ENCODE results near the gene ZC3H14.

ZC3H14 gene

DNA sequence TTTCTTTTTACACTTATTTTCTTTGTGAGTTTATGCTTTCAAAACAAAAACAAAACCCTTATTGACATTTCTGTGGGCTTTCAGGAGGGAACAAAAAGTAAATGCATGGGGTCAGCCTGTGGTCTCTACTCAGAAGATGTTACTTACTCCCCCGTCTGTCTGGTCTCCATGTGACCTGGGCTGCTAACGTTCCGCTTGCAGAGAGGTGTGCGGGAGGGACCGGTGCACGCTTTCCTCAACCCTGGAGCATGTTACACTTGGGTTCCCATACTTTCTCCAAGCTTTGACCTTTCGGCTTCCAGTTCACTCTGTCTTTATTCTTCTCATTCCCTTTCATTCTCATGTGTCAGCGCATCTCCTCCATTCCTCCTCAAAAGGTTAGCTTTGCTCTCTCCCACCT lies 36.5 kb downstream of the ZC3H14 start:
- H3K4me3 ChIP-seq (ENCODE audit: low read depth, low read length) = no peak overlapping the region
- DNase-seq (ENCODE audit: low read depth) = no peak
- in situ Hi-C loops (cut with HindIII; ENCODE audit: low sequenced_read_pairs) = no loop called here
- TF ChIP-seq, protein P1, sequence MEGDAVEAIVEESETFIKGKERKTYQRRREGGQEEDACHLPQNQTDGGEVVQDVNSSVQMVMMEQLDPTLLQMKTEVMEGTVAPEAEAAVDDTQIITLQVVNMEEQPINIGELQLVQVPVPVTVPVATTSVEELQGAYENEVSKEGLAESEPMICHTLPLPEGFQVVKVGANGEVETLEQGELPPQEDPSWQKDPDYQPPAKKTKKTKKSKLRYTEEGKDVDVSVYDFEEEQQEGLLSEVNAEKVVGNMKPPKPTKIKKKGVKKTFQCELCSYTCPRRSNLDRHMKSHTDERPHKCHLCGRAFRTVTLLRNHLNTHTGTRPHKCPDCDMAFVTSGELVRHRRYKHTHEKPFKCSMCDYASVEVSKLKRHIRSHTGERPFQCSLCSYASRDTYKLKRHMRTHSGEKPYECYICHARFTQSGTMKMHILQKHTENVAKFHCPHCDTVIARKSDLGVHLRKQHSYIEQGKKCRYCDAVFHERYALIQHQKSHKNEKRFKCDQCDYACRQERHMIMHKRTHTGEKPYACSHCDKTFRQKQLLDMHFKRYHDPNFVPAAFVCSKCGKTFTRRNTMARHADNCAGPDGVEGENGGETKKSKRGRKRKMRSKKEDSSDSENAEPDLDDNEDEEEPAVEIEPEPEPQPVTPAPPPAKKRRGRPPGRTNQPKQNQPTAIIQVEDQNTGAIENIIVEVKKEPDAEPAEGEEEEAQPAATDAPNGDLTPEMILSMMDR (IDR thresholded peaks at IDR 0.05; ENCODE audit: low read depth, low read length, missing control alignments) = no peak

DNA sequence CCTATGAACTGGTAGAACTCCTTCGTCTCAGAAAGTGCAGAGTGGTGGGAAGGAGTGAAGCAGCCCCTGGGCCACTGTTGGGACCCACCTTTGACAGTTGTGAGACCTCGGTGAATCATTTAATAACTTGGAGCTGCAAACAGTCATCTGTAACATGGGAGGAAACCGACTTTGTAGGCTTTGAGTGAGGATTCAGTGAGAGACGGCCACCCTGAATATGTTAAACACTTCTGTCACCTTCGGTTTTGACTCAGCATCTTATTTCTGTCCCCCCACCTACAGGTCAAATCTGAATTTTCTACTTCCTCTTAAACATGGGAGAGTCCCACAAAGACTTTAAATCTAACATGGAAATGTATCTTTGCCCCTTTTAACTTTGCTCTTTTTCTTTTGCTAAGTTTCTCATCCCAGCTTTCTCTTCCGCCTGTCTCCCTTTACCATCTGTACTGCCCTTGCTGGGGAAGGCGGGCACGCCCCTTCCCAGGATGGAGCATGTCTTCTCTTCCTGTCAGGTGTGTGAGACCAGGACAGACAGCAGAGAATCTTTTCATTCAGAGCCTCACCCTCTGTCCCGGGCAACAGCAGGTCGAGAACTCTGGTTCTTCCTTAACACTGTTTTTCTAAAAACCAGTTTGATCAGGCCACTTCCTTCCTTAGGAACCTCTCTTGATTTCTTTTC lies 37.1 kb downstream of the ZC3H14 start:
- in situ Hi-C loops (cut with HindIII; ENCODE audit: low sequenced_read_pairs) = loop anchor here (25.0 kb wide), 1 partner anchor 262 kb away; no protein-coding TSS in a partner anchor
- TF ChIP-seq, protein P1 (IDR thresholded peaks at IDR 0.05; ENCODE audit: low read depth, low read length, missing control alignments) = no peak
- no peak for DNase-seq (ENCODE audit: low read depth)
- no peak overlapping the region for H3K4me3 ChIP-seq (ENCODE audit: low read depth, low read length)

DNA sequence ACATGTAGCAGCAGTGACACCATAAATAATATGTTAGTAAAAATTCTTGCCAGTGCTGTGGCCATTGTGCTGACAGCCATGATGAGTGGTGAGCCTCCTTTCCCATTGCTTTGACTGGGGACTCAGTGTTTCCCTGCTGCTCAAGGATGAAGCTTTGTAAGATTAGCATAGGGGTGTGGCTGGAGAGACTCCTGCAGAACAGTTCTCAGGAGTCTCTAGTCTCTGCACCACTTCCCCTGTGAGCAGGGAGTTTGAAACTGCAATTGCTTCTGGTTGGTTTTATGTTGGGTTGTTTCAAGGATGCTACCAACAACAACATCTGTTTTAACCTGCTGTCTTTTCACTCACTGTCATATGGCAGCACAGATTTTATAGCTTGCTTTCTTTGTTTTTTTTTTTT lies 41.4 kb downstream of the ZC3H14 start:
- TF ChIP-seq, protein P1 (IDR thresholded peaks at IDR 0.05; ENCODE audit: low read depth, low read length, missing control alignments) = no peak
- no peak for DNase-seq (ENCODE audit: low read depth)
- in situ Hi-C loops (cut with HindIII; ENCODE audit: low sequenced_read_pairs) = loop anchor here (25.0 kb wide), 1 partner anchor 258 kb away; no protein-coding TSS in a partner anchor

DNA sequence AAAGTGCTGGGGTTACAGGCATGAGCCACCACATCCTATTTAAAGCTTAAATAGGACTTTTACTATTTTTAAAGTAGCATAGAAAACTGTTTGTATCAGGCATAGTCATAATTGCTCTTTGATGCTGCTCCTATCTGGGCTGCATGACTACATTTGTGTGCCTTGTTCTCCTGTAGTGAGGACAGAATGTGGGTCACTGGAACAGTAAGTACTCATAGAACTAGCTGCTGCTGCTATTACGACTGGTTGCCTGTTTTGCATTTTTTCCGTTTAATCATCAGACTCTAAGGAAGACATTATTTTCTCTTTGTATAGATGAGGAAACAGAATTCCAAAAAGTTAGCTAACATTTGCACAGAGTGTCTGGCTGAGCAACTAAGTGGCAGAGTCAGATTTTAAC lies 42.8 kb downstream of the ZC3H14 start:
- no peak for DNase-seq (ENCODE audit: low read depth)
- no peak overlapping the region for H3K4me3 ChIP-seq (ENCODE audit: low read depth, low read length)
- in situ Hi-C loops (cut with HindIII; ENCODE audit: low sequenced_read_pairs) = loop anchor here (25.0 kb wide), 1 partner anchor 257 kb away; no protein-coding TSS in a partner anchor
- TF ChIP-seq, protein P1 (IDR thresholded peaks at IDR 0.05; ENCODE audit: low read depth, low read length, missing control alignments) = no peak

More for the DNA sequence above, 41.4 kb downstream of the ZC3H14 start:
- H3K4me3 ChIP-seq (ENCODE audit: low read depth, low read length) = no peak overlapping the region

GRCh38 chr14:88607829-88608228 lies 45.0 kb downstream of the ZC3H14 start:
- TF ChIP-seq, protein P1 (IDR thresholded peaks at IDR 0.05; ENCODE audit: low read depth, low read length, missing control alignments) = no peak
- no peak overlapping the region for H3K4me3 ChIP-seq (ENCODE audit: low read depth, low read length)
- DNase-seq (ENCODE audit: low read depth) = no peak
- in situ Hi-C loops (cut with HindIII; ENCODE audit: low sequenced_read_pairs) = loop anchor here (25.0 kb wide), 1 partner anchor 254 kb away; no protein-coding TSS in a partner anchor

DNA sequence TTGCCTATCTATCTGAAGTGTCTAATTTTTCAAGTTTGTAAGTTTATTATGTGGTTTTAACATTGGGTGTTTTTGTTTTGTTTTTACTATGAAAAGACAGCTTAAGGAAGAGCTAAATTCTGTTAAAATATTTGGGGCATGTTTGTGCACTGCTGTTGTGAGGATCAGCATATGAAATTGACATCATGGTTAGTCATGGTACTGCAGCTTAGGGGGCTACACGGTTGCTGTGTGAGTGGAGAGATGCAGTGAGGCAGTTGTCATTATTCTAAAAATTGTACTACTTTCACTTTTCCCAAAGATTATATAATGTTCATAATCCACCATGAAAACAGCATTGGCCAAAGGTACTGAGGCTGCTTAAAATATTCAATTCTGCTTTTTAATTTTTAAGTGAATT lies 49.0 kb downstream of the ZC3H14 start:
- DNase-seq (ENCODE audit: low read depth) = no peak
- no peak overlapping the region for H3K4me3 ChIP-seq (ENCODE audit: low read depth, low read length)
- TF ChIP-seq, protein P1 (IDR thresholded peaks at IDR 0.05; ENCODE audit: low read depth, low read length, missing control alignments) = peak; percentile 21
- in situ Hi-C loops (cut with HindIII; ENCODE audit: low sequenced_read_pairs) = loop anchor here (25.0 kb wide), 1 partner anchor 250 kb away; no protein-coding TSS in a partner anchor
